GM18520 (cell line): ENCODE data around the gene TCEAL2.
"Not testable (repeated sequence)": the region's sequence is repeated elsewhere in the genome, so short reads cannot be mapped to it uniquely, and the experiment has no call there.

Source experiments
- ATAC-seq: cut with Tn5 transposase; IDR thresholded peaks from one replicate; pipeline ENCODE4 v1.9.1; 2021; ENCODE audit not compliant: unreplicated experiment

Gene TCEAL2

GRCh38 chrX:102125436-102125835 lies at the start of gene TCEAL2:
TCEAL2 (plus strand) TSS chrX:102125679; CDS start chrX:102126831, 1,152 bp downstream.
- ATAC-seq, result not testable (repeated sequence)

GRCh38 chrX:102077426-102077825 lies 48.1 kb upstream of the TCEAL2 start:
- ATAC-seq, result no peak

- ATAC-seq, result no peak
Measured at GRCh38 chrX:102085706-102086105, 39.8 kb upstream of the TCEAL2 start.

- no peak for ATAC-seq
Measured at GRCh38 chrX:102113367-102113766, 12.1 kb upstream of the TCEAL2 start.

- ATAC-seq, result no peak
Measured at GRCh38 chrX:102115748-102116147, 9.7 kb upstream of the TCEAL2 start.

- ATAC-seq, result not testable (repeated sequence)
Measured at GRCh38 chrX:102125014-102125413, 465 bp upstream of the TCEAL2 start.

GRCh38 chrX:102126080-102126818 lies 770 bp downstream of the TCEAL2 start:
- ATAC-seq, result not testable (repeated sequence)

GRCh38 chrX:102126863-102127262 lies 1.4 kb downstream of the TCEAL2 start:
- no peak for ATAC-seq

GRCh38 chrX:102129473-102129872 lies 4.0 kb downstream of the TCEAL2 start:
- ATAC-seq, result no peak

- no peak for ATAC-seq
Measured at GRCh38 chrX:102138064-102138463, 12.6 kb downstream of the TCEAL2 start.

- ATAC-seq, result not testable (repeated sequence)
Measured at GRCh38 chrX:102140876-102141275, 15.4 kb downstream of the TCEAL2 start.

GRCh38 chrX:102141631-102142030 lies 16.2 kb downstream of the TCEAL2 start:
- ATAC-seq, result not testable (repeated sequence)

GRCh38 chrX:102142274-102142673 lies 16.8 kb downstream of the TCEAL2 start, which contains the start of gene TCEAL6:
TCEAL6 (minus strand) TSS chrX:102142481.
- ATAC-seq, result not testable (repeated sequence)

- no peak for ATAC-seq
Measured at GRCh38 chrX:102154218-102154860, 28.9 kb downstream of the TCEAL2 start.

GRCh38 chrX:102154900-102155805 lies 29.7 kb downstream of the TCEAL2 start:
- ATAC-seq, result no peak

- no peak for ATAC-seq
Measured at GRCh38 chrX:102155806-102156179, 30.3 kb downstream of the TCEAL2 start, which contains the start of gene BEX5. BEX5 (minus strand) TSS chrX:102155977; CDS start chrX:102154265, 1,712 bp downstream.
